Neural cell (in vitro differentiated cells): ENCODE measurements around the gene AGRN. TPM values are rescaled to one million over a fixed set of nuclear protein-coding genes. Genes with fewer than 3 reads are reported as not detected.

Experiments used
- H2AFZ ChIP-seq: fragments of 200-600, 300-800 bp; sonication (generic), shearing (Covaris generic); 2 replicates; pipeline ENCODE4 v1.6.0; 2014; ENCODE audit warnings: low read depth, mild to moderate bottlenecking, antibody characterized with exemption, low read length, moderate library complexity
- H3F3A ChIP-seq: fragments of 200-600 bp; shearing (Covaris generic); 2 replicates; pipeline ENCODE4 v1.6.1; 2016; ENCODE audit warnings: mild to moderate bottlenecking, moderate library complexity, mixed read lengths, antibody characterized with exemption, low read length; ENCODE audit not compliant: insufficient read depth, poor library complexity, severe bottlenecking
- H3K27ac ChIP-seq: fragments of 200-600, 300-800 bp; sonication (generic), shearing (Covaris generic); 2 replicates; pipeline ENCODE4 v1.5.1; 2014; ENCODE audit warnings: mild to moderate bottlenecking, low read length, moderate library complexity
- H3K27me3 ChIP-seq: fragments of 300-800, 200-600 bp; sonication (generic), shearing (Covaris generic); 2 replicates; pipeline ENCODE4 v1.6.0; 2014; ENCODE audit warnings: mild to moderate bottlenecking, low read depth, low read length, moderate library complexity; ENCODE audit not compliant: insufficient read depth
- H3K36me3 ChIP-seq: fragments of 300-800, 200-600 bp; sonication (generic), shearing (Covaris generic); 2 replicates; pipeline ENCODE4 v1.5.1; 2014; ENCODE audit warnings: mild to moderate bottlenecking, antibody characterized with exemption, low read length, moderate library complexity; ENCODE audit not compliant: insufficient read depth
- H3K4me2 ChIP-seq: fragments of 300-800, 200-600 bp; sonication (generic), shearing (Covaris generic); 2 replicates; pipeline ENCODE4 v1.6.0; 2014; ENCODE audit warnings: mild to moderate bottlenecking, low read length
- H3K4me3 ChIP-seq: fragments of 300-800, 200-600 bp; sonication (generic), shearing (Covaris generic); 2 replicates; pipeline ENCODE4 v1.5.1; 2014; ENCODE audit warnings: mild to moderate bottlenecking, low read length, moderate library complexity
- H3K79me2 ChIP-seq: fragments of 200-600 bp; shearing (Covaris generic); replicated peaks from 2 replicates; pipeline ENCODE4 v1.6.0; 2014; ENCODE audit warnings: mild to moderate bottlenecking, low read length, moderate library complexity; ENCODE audit not compliant: insufficient read depth
- H3K9ac ChIP-seq: fragments of 300-800, 200-600 bp; sonication (generic), shearing (Covaris generic); 2 replicates; pipeline ENCODE4 v1.6.1; 2016; ENCODE audit warnings: mild to moderate bottlenecking, low read length, mixed read lengths
- H3K9me2 ChIP-seq: fragments of 200-600 bp; shearing (Covaris generic); 2 replicates; pipeline ENCODE4 v1.6.1; 2016; ENCODE audit warnings: mild to moderate bottlenecking, low read length, mixed read lengths; ENCODE audit not compliant: insufficient read depth
- H3K9me3 ChIP-seq: fragments of 200-600, 300-800 bp; sonication (generic), shearing (Covaris generic); 2 replicates; pipeline ENCODE4 v1.6.1; 2016; ENCODE audit warnings: mild to moderate bottlenecking, mixed run types, low read length, moderate library complexity, mixed read lengths
- H4K20me1 ChIP-seq: fragments of 200-600 bp; shearing (Covaris generic); 2 replicates; pipeline ENCODE4 v1.6.1; 2016; ENCODE audit warnings: mild to moderate bottlenecking, mixed run types; ENCODE audit not compliant: insufficient read depth
- CTCF ChIP-seq: fragments of 450-650 bp; IDR thresholded peaks from 2 replicates; pipeline ENCODE4 v1.5.1; 2014; ENCODE audit warnings: antibody characterized with exemption, mild to moderate bottlenecking, moderate library complexity; ENCODE audit not compliant: poor library complexity, severe bottlenecking
- EP300 ChIP-seq: fragments of 450-650 bp; conservative IDR thresholded peaks from 2 replicates; pipeline ENCODE4 v1.6.1; 2014; ENCODE audit warnings: antibody characterized with exemption, mild to moderate bottlenecking, moderate library complexity; ENCODE audit not compliant: poor library complexity, severe bottlenecking
- EZH2 ChIP-seq: fragments of 200-600, 300-800 bp; shearing (Covaris generic), sonication (generic); IDR thresholded peaks from 2 replicates; pipeline ENCODE4 v1.6.1; 2014; ENCODE audit warnings: antibody characterized with exemption, low read length, borderline replicate concordance, mild to moderate bottlenecking; ENCODE audit not compliant: insufficient read depth, poor library complexity, severe bottlenecking
- MXI1 ChIP-seq: fragments of 450-650 bp; conservative IDR thresholded peaks from 2 replicates; pipeline ENCODE4 v1.6.1; 2014; ENCODE audit warnings: antibody characterized with exemption, mild to moderate bottlenecking; ENCODE audit not compliant: poor library complexity, severe bottlenecking
- POLR2AphosphoS5 ChIP-seq: IDR thresholded peaks from 2 replicates; pipeline ENCODE4 v1.6.1; 2012
- RAD21 ChIP-seq: fragments of 450-650 bp; conservative IDR thresholded peaks from 2 replicates; pipeline ENCODE4 v1.6.1; 2014; ENCODE audit warnings: antibody characterized with exemption, mild to moderate bottlenecking, moderate library complexity
- REST ChIP-seq: IDR thresholded peaks from 2 replicates; pipeline ENCODE4 v1.6.1; 2012; ENCODE audit warnings: borderline replicate concordance
- SMC3 ChIP-seq: fragments of 450-650 bp; conservative IDR thresholded peaks from 2 replicates; pipeline ENCODE4 v1.6.1; 2014; ENCODE audit warnings: antibody characterized with exemption, mild to moderate bottlenecking, moderate library complexity; ENCODE audit not compliant: poor library complexity
- TAF1 ChIP-seq: IDR thresholded peaks from 2 replicates; pipeline ENCODE4 v1.6.1; 2012; ENCODE audit warnings: low read depth
- polyA plus RNA-seq: library from polyadenylated mRNA; depleted of rRNA; stranded (reverse); fragments of >200 nt; gene quantifications from 2 replicates; pipeline ENCODE4 v1.2.3, GENCODE V29; 2014

Gene AGRN
- polyA plus RNA-seq, 1 donor from 2014 or later = 104 TPM

- Histone ChIP-seq H3K4me2 (no peak overlapping the region), H3K9me3 (no peaks in the 10 kb centered on the region), H3K27ac (no peak overlapping the region), H3K9me2 (no peaks in the 10 kb centered on the region), H3K4me3 (no peak overlapping the region), H4K20me1 (no peaks in the 10 kb centered on the region), H3K9ac (no peak overlapping the region), H3K36me3 (no peaks in the 10 kb centered on the region), H3K27me3 (peaks cover 12% of the 10 kb centered on the region), H2AFZ (no peak overlapping the region), H3K79me2 (no peaks in the 10 kb centered on the region), H3F3A (no peaks in the 10 kb centered on the region)
- TF ChIP-seq CTCF (no peak), REST (no peak), EZH2 (no peak), RAD21 (no peak), SMC3 (no peak), MXI1 (no peak), TAF1 (no peak), EP300 (no peak), POLR2AphosphoS5 (no peak)
Observed at GRCh38 chr1:1054099-1054700, 34.3 kb downstream of the AGRN start.

- Histone ChIP-seq H3K9me3 (no peaks in the 10 kb centered on the region), H3K27ac (no peak overlapping the region), H3K36me3 (no peaks in the 10 kb centered on the region), H4K20me1 (no peaks in the 10 kb centered on the region), H3F3A (no peaks in the 10 kb centered on the region), H3K4me3 (no peak overlapping the region), H2AFZ (no peak overlapping the region), H3K4me2 (no peak overlapping the region), H3K27me3 (peaks cover 16% of the 10 kb centered on the region), H3K9me2 (no peaks in the 10 kb centered on the region), H3K9ac (no peak overlapping the region), H3K79me2 (no peaks in the 10 kb centered on the region)
- TF ChIP-seq POLR2AphosphoS5 (no peak), EZH2 (no peak)
Observed at GRCh38 chr1:1054971-1055370, 35.1 kb downstream of the AGRN start.
